Smooth muscle cell of the brain vasculature (primary cell): ENCODE measurements around the gene CDKN2AIPNL.

Experiments
- DNase-seq: peaks from one replicate; pipeline ENCODE4 v3.0.0-alpha.2; 2012; ENCODE audit warnings: low read depth, low spot score

The CDKN2AIPNL gene, protein sequence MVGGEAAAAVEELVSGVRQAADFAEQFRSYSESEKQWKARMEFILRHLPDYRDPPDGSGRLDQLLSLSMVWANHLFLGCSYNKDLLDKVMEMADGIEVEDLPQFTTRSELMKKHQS

DNA sequence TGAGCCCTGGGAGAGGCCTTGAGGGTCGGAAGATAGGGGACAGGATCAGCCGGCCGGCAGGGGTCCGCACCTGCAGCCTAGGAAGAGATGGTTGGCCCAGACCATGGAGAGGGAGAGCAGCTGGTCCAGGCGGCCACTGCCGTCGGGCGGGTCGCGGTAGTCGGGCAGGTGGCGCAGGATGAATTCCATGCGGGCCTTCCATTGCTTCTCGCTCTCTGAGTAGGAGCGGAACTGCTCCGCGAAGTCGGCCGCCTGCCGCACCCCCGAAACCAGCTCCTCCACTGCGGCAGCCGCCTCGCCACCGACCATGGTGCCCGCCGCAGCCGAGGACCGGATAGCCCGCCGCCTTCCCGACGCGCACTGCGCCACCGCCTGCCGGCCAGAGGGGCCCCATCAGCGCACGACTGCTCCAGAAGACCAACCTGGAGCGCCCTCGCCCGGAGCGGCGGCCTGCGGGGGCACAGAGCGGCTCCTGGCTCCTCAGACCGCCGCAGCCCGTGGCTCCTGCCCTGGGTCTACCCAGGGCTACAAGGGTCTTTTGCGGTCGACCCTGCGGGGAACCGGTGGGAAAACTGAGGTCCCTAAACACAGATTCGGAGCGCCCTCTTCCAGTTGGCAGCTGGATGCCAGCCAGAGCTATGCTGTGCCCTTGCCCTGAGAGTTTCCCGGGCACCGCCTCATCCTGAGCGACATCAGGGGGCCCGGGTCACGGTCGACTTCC is at the start of gene CDKN2AIPNL:
Gene CDKN2AIPNL (minus strand): TSS at position 336 of the 721 bp plus-strand sequence. CDS start 27 bp downstream, at position 309.
- DNase-seq: peak; percentile 53

DNA sequence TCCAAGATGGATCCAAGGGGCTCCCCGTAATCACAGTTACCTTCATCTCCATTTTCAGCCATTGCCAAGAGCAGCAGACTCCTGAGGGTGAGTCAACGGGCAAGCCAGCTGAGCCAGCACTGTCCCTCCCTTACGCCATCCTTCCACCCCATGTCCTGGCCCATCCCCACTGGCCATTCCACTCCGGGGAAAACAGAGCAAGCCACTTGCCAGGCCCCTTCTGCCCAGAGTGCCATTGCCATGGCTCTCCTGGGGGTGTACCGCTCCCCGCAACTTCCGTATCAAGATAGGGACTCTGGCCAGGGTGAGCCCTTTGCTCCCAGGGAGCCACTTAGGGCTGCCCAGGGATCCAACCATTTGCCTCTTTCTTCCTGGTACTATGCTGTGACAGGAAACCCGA is 48.9 kb upstream of the CDKN2AIPNL start:
- DNase-seq: no peak

DNA sequence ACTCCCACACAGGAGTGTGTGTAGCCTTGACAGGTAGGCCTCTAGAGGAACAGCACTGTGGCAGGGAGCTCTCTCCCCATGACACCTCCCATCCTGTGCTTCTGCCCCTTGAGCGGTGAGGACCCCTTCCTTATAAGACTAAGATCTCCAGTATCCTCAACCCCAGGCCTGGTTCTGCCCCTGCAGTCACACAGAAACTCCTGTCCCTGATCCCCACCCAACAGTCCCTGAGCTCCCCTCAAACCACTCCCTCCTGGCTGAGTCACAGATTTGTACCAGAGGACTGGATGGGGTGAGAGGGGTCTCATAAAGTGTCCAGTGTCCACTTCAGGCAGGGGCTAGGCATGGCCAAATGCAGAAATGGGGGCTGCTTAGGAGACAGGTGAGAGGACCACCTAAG is 47.8 kb upstream of the CDKN2AIPNL start:
- DNase-seq: no peak

DNA sequence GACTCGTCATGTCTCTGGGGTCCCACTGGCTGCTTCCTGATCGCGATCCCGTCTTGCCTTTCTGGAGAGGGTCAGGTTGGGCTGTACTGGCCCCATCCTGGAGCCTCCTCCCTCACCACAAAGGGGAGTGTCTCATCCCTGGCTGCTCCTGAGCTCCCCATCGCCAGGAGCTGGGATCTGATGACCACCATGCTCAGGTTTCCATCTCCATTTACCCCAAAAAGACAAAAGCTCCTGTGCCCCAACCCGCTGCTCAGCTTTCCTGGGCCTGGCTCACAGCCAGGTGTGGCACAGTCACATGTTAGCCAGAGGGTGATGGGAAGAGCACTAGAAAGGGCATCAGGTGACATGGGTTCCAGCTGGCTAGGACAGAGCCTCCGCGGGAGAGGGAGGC is 47.3 kb upstream of the CDKN2AIPNL start:
- no peak for DNase-seq

DNA sequence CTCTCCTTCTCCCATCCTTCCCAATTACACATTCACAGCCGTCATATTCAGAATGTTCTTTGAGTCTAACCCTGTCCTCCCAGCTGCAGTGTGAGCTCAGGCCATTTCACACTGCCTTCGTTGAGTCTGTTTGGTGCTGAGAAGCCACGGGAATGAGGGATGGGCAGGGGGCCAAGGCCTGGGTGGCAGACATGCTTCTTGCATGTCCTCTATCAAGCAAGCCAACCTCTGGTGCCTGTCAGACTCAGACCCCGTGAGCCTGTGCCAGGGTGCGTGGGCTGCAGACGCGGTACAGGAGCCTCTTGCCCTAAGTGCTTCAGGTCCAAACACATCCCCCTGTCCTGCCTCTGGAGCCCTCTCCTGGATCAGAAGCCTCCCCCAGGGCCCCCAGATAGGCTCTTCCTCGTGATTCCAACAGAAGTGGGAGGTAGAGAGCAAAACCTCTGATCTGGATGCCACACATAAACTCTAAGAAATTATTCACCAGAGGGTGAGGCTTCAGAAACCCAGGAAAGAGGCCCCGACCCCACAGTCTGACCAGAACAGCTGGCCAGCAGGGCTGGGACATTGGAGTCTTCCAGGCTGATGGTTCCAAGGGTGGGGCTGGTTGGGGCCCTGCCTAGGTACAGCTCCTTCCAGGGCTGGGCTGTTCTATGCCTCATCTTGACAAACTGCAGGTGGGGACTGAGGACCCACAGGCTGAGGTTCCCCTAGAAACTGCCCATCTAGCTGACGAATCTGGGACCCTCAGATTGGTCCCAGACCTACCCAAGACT is 46.7 kb upstream of the CDKN2AIPNL start:
- no peak for DNase-seq

DNA sequence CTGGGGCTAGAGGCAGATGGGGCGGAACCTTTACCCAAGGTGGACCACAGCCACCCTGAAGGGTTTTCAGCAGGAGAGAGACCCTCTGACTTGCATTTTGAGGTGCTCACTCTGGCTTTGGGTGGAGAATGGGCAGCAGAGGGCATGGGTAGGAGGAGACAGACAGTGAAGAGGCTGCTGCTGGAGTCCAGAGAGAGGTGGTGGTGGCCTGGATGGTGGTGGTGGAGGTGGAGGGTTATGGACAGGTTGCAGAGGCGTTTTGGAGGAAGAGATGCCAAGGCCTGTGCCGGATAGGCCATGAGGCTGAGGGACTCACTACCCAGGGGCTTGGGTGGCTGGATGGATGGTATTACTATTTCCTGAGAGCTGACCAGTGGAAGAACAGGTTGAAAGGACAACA is 46.1 kb upstream of the CDKN2AIPNL start:
- no peak for DNase-seq

DNA sequence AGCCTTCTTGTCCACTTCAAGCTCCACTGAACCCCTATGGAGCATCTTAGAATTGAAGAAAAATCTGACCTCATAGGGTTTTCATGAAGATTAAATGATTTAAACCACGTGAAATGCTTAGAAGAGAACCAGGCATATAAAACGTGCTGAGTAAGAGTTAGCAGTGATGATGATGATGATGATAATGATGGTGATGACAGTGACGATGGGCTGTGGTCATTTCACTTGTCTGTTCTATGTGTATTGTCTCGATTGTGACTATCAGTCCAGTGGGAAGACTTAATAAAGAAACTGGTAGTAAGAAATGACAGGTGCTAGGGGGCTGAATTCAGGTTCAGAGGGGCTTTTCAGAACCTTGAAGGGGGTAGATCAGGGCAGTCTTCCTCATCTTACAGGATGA is 45.1 kb upstream of the CDKN2AIPNL start:
- DNase-seq: no peak

DNA sequence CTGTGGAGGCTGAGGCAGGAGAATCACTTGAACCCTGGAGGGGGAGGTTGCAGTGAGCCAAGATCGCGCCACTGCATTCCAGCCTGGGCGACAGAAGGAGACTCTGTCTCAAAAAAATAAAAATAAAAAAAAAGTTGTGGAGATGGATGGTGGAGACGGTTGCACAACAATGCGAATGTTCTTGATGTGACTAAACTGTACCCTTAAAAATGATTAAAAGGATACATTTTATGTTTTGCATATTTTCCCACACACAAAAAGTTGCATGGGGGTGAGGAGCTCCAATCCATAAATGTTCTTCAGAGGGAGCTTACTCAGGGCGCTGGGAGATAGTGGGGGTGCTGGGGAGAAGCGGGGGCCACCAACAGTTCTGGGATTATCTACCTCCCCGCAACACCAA is 43.8 kb upstream of the CDKN2AIPNL start:
- DNase-seq: no peak

DNA sequence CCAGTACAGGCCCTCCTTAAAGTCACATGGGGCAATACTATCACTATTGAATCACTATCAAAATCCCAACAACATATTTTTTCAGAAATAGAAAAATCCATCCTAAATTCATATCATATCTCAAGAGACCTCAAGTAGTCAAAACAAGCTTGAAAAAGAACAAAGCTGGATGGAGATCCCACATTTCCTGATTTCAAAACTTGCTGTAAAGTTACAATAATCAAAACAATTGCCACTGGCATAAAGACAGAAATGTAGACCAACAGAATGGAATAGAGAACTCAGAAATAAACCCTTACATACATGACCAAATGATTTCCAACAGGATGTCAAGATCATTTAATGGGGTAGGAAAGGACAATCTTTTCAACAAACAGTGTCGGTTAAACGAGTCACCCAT is 41.3 kb upstream of the CDKN2AIPNL start:
- no peak for DNase-seq

DNA sequence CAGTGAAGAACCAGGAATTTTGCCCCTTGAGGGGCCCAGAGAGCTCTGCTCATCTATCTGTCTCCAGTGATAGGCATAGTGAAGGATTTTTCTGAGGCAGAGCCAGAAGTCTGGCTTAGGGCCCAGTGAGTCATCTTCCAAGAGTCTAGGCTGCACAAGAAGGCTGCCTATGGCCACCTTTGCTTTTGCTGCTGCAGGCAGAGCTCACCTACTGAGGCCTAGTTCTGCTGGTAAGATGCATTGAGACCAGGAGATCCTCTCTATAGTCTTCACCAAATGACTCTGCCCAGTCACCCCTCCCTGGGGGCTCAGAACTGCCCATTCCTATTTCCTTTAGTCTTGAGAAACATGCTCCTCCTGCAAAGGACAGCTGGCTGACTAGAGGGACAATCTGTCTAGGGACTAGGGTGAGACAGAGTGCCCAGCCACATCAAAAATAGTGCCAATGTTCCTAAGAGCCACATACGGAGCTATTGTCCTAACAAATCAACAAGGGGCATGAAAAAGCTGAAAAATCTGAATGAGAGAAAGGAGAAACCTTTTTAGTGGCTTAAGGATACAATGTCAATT is 40.3 kb upstream of the CDKN2AIPNL start:
- DNase-seq: peak; percentile 46

DNA sequence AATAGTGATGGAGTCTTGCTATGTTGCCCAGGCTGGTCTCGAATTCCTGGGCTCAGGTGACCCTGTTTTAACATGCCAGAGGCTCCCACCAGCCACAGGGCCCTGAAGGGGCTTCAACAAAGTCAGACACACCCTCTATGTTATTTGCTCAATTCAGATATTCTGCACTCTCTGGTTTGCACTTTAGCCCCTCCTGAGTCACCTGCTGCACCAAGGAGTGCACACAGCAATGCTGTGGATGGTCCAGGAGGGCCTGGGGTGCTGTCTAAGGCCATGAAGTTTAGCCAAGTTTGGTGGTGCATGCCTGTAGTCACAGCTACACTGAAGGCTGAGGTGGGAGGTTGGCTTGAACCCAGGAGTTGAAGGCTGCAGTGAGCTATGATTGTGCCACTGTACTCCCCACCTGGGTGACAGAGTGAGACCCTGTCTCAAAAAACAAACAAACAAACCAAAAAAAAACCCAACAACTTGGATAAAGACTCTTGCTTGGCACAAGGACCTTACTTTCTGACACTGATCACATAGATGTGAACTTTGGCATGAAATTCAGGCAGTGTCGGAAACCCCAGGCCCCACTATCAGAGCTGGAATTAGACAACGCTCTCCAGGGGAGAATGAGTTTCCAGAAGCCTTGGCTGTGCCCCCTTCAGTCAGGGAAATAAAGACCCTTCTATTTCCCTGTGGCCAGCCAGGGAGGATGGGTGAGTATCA is 39.7 kb upstream of the CDKN2AIPNL start:
- DNase-seq: no peak

DNA sequence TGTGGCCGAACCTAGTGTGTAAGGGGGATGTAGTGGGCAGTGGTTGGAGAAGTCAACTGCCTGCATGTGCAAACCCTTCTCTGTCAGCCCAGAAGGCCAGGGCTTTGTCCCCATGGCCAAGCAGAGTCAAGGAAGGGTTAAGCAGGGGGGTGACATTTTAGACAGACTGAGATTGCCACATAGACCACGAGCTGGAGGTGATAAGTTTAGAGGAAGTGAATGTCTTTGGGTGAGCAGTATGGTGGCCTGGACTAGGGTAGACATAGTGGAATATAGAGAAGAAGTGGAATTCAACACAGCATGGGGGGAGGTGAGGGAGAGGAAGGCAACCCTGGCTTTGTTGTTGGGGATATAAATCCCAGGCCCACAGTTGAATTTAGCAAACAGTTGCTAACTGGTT is 38.7 kb upstream of the CDKN2AIPNL start:
- no peak for DNase-seq

DNA sequence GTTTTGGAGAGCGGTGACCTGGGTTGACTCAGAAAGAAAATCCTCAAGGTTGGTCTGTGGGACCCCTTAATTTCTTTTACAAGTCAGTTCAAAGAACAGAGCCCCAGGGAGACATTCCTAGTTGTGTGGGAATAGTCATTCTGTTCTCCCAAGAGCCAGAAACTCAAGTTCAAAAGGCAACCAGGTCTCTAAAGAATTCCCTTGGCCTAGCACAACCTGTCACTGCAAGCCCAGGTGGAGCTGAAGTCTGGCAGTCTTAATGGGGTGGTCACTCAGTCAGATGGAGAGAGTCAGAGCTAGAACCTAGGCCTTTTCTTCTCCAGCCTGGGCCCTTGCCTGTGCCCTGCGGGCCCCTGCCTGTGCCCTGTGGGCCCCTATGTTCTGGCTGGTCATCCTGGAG is 37.5 kb upstream of the CDKN2AIPNL start:
- no peak for DNase-seq

DNA sequence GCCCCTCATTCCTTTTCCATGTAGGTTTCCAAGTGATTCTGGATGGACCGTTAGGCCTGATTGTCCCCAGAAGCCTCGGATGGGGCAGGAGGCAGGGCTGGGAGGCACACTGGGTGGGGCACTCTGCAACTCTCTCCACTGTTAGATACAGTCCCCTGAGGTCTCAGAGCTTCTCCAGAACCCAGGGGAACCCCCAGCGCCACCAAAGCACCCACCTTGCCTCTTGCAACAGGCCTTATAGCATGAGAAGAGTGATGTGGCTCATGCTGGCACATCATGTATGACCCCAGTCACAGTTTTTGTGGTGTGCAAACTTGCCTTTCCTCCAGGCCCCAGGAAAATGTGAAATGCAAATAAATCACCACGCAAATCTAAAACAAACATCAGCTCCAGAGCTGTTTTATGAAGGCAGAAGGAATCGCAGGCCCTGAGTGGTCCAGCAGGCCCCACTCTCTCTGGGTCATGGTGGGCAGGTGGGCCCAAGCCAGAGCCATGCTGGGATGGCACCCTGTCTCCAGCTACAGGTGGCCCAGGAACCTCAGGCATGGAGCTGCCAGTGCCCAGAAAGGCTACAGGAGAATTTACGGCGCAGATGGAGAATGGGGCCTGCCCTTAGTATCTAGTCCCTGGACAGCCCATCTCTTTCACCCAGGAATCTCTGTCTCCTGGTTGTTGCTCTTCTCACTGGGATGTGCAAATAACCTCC is 36.3 kb upstream of the CDKN2AIPNL start:
- DNase-seq: no peak

DNA sequence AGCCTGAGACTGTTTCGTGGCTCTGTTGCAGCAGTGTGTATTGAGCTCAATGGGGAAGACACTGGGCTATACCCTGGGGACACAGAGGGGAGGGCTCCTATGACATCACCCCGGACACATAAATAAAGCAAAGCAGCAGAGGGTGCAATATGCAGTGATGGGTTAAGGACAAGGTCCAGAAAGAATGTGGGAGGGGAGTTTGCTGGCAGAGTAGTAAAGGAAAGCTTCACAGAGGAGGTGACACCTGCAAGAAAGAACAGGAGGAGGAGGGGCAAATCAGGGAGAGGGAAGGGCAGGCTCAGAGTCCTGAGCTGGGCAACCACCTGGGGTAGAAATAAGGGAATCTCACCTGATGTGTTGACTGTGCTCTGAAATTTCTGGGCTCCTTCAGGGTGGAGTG is 35.3 kb upstream of the CDKN2AIPNL start:
- no peak for DNase-seq

DNA sequence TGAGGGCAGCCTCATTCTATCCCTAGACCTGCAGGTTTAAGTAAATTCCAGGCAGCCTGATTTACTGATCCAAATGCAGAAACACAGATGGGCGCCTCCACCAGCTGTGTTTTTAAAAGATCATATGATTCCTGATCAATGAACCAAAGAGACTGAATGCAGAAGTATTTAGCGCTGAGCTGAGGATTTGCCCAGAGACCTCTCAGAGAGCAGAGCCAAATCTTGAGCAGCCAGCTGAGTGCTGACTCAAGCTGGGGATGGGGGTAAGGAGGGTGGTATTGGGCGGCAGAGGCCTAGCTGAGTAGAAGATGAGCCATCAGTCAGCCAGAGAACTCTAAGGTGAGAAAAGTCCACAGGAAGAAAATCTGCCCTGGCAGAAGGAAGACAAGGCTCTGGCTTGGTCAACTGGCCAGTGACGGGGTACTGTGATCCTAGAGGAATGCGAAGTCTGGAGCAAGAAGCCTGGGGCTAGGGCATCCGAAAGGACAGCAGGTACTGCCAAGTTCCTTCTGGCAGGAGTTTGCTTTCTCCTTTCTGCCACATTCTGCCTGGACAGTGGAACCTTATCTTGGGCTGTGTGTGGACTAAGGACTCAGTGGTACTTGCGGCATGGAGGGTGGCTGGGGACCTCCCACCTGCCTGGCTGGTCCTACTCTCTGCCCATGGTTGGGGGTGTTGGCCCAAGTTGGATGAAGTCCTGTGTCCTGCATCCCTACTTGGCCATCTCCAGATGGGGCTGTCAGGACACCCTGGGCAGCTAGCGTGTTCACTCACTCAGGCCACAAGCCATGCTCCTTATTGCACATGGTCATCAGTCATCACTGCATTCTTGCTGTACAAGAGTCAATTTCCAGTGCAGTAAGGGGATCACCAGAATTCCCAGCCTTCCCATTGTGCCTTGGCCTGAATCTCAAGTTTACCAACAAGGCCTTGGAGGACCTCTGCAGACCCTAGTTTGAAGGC is 34.5 kb upstream of the CDKN2AIPNL start:
- no peak for DNase-seq

DNA sequence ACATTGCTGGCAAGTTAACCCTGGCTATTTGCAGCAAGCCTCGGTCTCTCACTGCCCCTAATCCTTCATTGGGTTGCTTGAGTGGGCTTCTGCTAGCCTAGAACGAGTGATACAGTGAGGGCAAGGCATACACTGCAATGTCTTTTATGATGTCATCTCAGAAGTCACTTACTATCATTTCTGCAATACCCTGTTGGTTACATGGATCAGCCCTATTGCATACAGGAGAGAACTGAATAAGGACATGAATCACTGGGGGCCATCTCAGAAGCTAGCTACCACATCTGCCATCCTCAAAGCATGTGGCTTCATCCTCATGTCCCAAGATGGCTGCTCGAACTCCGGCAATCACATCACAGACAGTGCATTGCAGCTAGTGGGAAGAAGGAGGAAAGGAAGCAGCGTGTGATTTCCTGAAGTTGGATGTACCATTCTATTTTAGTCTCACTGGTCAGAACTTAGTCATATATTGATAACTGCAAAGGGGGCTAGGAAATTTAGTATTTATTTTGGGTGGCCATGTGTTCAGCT is 33.3 kb upstream of the CDKN2AIPNL start:
- DNase-seq: no peak

DNA sequence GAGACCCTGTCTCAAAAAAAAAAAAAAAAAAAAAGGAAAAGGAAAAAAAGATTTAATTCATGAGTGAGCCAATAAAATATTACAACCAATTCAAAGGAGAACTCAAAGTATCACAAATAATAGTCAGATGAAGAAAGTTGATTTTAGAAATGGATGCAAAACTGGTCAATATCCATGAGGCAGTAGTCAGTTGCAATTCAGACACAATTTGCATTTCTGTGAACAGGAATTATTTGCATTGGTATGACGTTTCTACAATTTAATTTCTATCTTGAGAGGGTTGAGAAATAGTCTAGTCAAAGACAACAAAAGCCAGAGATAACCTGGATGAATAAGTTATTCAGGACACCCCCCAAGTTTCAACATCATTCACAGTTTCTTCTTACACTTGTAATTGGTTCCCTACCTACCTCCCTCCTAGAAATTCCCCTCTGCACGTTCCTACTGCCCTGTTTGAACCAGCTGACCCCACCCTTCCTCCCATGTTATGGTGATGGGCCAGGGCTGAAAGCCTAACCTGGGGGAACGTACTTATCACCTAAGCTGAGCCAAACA is 28.6 kb upstream of the CDKN2AIPNL start:
- no peak for DNase-seq

DNA sequence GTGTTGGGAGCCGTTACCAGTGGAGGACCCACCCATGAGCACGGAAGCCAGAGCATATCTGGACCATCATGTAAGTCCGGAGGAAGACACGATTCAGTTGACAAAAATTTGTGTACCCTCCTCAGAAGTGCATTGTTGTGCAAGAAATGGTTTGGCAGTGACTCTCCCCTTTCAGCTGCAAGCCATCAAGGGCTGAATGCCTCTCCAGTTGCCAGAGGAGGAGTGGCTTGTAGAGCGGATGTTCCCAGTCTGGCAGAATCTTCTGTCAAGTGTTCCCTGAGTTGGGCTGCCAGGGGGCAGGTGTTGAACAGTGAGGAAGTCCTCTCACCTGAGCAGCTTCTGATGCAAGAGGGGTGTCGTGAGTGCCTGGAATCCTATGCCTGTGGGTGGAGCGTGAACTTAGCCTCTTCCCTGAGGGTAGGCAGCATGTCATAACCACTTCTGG is 27.6 kb upstream of the CDKN2AIPNL start:
- DNase-seq: no peak

DNA sequence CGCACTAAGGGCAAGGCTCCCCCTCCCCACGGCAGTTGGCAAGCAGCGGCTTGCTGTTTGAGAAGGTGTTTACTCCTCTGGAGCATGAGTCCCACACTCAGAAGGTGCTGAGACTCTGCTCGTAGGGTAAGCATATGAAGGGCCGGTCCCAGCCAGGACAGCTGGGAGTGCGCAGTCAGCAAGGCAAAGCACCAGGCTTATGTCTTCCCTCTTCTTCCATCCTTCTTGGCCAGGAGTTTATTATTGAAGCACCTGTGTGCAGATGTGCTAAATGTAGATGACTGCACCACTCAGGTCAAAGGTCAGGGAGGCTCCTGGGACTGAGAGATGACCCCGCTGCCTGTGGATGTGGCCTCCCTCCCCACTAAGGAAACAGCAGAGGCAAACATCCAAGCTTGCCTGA is 27.0 kb upstream of the CDKN2AIPNL start:
- DNase-seq: no peak
